Mesothelial cell of epicardium (in vitro differentiated cells): ENCODE results near the gene KIRREL2. TPM values are rescaled to one million over a fixed set of nuclear protein-coding genes. Genes with fewer than 3 reads are reported as not detected.
"Not testable (repeated sequence)": the region's sequence is repeated elsewhere in the genome, so short reads cannot be mapped to it uniquely, and the experiment has no call there.

Source experiments
- DNase-seq, 2 experiments: peaks; one replicate each; pipeline ENCODE4 v3.0.0; 2021; ENCODE audit warnings: low spot score in 2 of 2; ENCODE audit not compliant: unreplicated experiment in 2 of 2
- H3K27ac Mint-ChIP-seq: 2 replicates; pipeline ENCODE4 v1.8.0; 2021; ENCODE audit warnings: mixed read lengths
- H3K27me3 Mint-ChIP-seq: 2 replicates; pipeline ENCODE4 v1.8.0; 2021; ENCODE audit warnings: low read depth, mixed read lengths
- H3K36me3 Mint-ChIP-seq: 2 replicates; pipeline ENCODE4 v1.8.0; 2021; ENCODE audit warnings: mixed read lengths
- H3K4me1 Mint-ChIP-seq: 2 replicates; pipeline ENCODE4 v1.8.0; 2021; ENCODE audit warnings: mixed read lengths
- H3K4me3 Mint-ChIP-seq: 2 replicates; pipeline ENCODE4 v1.8.0; 2021; ENCODE audit warnings: mild to moderate bottlenecking, moderate library complexity, mixed read lengths
- H3K9me3 Mint-ChIP-seq: 2 replicates; pipeline ENCODE4 v1.8.0; 2021; ENCODE audit warnings: mixed read lengths
- total RNA-seq: library from RNA; stranded (reverse); gene quantifications from 3 replicates; pipeline ENCODE4 v1.2.1, GENCODE V29; 2021
- TF ChIP-seq, protein P1 (sequence below): fragments of 200-600 bp; sonication (generic); IDR thresholded peaks from one replicate; pipeline ENCODE4 v1.5.0; 2021; ENCODE audit warnings: antibody characterized with exemption; ENCODE audit not compliant: unreplicated experiment

KIRREL2 gene
- total RNA-seq, 1 donor from 2014 or later = 1.4 TPM

- H3K4me3 Mint-ChIP-seq = no peak overlapping the region
- no peak overlapping the region for H3K27ac Mint-ChIP-seq
- DNase-seq = no peak
- H3K9me3 Mint-ChIP-seq = no peaks in the 10 kb centered on the region
- peaks cover 30% of the 10 kb centered on the region for H3K36me3 Mint-ChIP-seq
- TF ChIP-seq, protein P1, sequence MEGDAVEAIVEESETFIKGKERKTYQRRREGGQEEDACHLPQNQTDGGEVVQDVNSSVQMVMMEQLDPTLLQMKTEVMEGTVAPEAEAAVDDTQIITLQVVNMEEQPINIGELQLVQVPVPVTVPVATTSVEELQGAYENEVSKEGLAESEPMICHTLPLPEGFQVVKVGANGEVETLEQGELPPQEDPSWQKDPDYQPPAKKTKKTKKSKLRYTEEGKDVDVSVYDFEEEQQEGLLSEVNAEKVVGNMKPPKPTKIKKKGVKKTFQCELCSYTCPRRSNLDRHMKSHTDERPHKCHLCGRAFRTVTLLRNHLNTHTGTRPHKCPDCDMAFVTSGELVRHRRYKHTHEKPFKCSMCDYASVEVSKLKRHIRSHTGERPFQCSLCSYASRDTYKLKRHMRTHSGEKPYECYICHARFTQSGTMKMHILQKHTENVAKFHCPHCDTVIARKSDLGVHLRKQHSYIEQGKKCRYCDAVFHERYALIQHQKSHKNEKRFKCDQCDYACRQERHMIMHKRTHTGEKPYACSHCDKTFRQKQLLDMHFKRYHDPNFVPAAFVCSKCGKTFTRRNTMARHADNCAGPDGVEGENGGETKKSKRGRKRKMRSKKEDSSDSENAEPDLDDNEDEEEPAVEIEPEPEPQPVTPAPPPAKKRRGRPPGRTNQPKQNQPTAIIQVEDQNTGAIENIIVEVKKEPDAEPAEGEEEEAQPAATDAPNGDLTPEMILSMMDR = no peak
- H3K27me3 Mint-ChIP-seq = peaks cover 2% of the 10 kb centered on the region
- H3K4me1 Mint-ChIP-seq = no peaks in the 10 kb centered on the region
Measured at GRCh38 chr19:35885904-35886303, 29.2 kb downstream of the KIRREL2 start.

DNA sequence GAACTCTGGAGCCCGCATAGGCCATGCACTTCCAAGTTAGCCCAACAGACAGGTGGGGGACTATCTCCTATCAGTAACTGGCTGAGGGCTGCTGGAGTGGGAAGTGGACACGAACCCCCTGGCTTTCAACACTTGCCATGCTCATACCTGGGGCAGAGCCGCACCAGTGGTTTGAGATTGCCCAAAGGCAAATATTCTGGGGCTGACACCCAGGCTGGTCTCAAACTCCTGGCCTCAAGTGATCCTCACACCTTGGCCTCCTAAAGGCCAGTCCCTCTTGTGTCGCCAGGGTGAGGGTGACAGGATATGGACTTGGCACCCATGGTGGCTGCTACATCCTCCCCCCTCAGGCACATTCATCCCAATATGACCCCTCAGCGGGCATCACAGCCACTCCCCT is 30.5 kb downstream of the KIRREL2 start:
- Mint-ChIP-seq H3K27me3 (no peaks in the 10 kb centered on the region), H3K36me3 (peaks cover 33% of the 10 kb centered on the region), H3K9me3 (no peaks in the 10 kb centered on the region), H3K27ac (no peak overlapping the region), H3K4me3 (no peak overlapping the region), H3K4me1 (no peaks in the 10 kb centered on the region)
- no peak for DNase-seq
- TF ChIP-seq, protein P1 = no peak

- peaks cover 39% of the 10 kb centered on the region for H3K36me3 Mint-ChIP-seq
- TF ChIP-seq, protein P1 = no peak
- no peak for DNase-seq
- no peak overlapping the region for H3K27ac Mint-ChIP-seq
- H3K4me3 Mint-ChIP-seq = no peak overlapping the region
- H3K4me1 Mint-ChIP-seq = no peaks in the 10 kb centered on the region
- no peaks in the 10 kb centered on the region for H3K9me3 Mint-ChIP-seq
- no peaks in the 10 kb centered on the region for H3K27me3 Mint-ChIP-seq
Measured at GRCh38 chr19:35888398-35888797, 31.7 kb downstream of the KIRREL2 start.

DNA sequence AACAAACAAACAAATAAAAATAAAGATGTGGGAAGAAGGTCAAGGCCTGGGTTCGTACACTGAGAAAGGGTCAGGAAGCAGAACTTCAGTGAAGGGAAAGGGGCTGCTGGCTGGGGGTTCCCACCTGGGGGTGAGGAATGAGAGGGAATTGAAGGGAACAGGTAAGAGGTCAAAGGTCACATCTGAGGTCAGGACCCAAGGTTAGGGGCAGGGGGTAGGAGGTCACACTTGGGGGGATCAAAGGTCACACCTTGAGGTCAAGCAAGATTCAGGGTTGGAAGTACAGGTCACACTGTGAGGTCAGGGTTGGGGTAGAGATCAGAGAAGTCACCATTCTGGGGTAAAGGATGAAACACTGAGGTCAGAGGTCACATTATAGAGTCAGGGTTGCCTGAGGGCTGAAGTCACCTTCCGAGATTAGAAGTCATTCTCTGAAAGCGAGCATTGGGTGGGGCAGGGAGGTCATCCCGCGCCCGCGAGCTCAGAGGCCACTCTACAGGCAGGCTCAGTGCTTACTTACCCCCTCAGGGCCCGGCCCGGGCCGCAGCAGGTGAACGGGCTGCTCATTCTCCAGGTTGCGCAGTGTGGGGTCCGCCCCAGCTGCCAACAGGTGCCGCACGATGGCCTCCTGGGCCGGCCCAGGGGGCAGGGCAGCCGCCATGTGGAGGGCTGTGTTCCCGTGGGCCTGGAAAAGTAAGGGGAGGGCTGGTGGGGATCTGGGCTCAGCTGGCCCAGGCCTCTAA is 32.8 kb downstream of the KIRREL2 start:
- H3K27ac Mint-ChIP-seq = no peak overlapping the region
- H3K4me1 Mint-ChIP-seq = no peaks in the 10 kb centered on the region
- H3K36me3 Mint-ChIP-seq = peaks cover 39% of the 10 kb centered on the region
- H3K9me3 Mint-ChIP-seq = no peaks in the 10 kb centered on the region
- H3K27me3 Mint-ChIP-seq = no peaks in the 10 kb centered on the region
- no peak overlapping the region for H3K4me3 Mint-ChIP-seq
- DNase-seq = no peak
- TF ChIP-seq, protein P1 = no peak

DNA sequence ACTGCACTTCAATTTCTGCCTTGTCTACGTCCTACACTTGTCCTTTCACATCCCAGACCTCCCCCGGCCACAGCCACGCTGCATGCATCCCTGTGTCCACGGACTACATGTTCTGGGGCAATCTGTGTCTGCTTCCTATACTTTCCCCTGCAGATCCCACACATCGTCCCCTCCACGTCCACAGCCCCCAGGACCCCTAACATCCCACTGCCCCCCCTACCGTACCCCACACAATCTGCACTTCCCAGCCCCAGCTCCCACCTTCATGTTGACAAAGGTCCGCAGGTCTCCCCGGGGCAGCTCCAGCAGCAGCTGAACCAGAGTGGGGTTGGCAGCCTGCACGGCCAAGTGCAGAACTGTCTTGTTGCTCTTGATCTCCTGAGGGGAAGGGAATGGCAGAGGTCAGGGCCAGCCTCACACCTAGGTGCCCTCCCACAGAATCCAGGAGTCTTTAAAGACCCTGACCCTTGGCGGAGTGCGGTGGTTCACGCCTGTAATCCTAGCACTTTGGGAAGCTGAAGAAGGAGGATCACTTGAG is 33.5 kb downstream of the KIRREL2 start:
- peaks cover 41% of the 10 kb centered on the region for H3K36me3 Mint-ChIP-seq
- H3K27me3 Mint-ChIP-seq = no peaks in the 10 kb centered on the region
- H3K4me1 Mint-ChIP-seq = no peaks in the 10 kb centered on the region
- no peaks in the 10 kb centered on the region for H3K9me3 Mint-ChIP-seq
- no peak overlapping the region for H3K27ac Mint-ChIP-seq
- TF ChIP-seq, protein P1 = no peak
- no peak for DNase-seq
- no peak overlapping the region for H3K4me3 Mint-ChIP-seq

- H3K4me1 Mint-ChIP-seq, H3K27me3 Mint-ChIP-seq, H3K27ac Mint-ChIP-seq, H3K9me3 Mint-ChIP-seq, H3K4me3 Mint-ChIP-seq, DNase-seq: not testable (repeated sequence)
- H3K36me3 Mint-ChIP-seq = peaks cover 39% of the 10 kb centered on the region
Measured at GRCh38 chr19:35891819-35892218, 35.1 kb downstream of the KIRREL2 start.
